Astrocyte of the hippocampus (primary cell): ENCODE results near the gene GP5.

ENCODE experiments used
- DNase-seq: peaks from one replicate; pipeline ENCODE4 v3.0.0; 2011; ENCODE audit warnings: low read depth, low spot score

GP5 gene

GRCh38 chr3:194397757-194398312 lies 1.2 kb downstream of the GP5 start:
- peak; percentile 40 for DNase-seq

- DNase-seq: peak; percentile 63
Observed at GRCh38 chr3:194396859-194397756, 2.0 kb downstream of the GP5 start.

GRCh38 chr3:194396539-194396858 lies 2.6 kb downstream of the GP5 start:
- no peak for DNase-seq

GRCh38 chr3:194395778-194396538 lies 3.1 kb downstream of the GP5 start:
- peak; percentile 29 for DNase-seq

- no peak for DNase-seq
Observed at GRCh38 chr3:194395212-194395611, 3.9 kb downstream of the GP5 start.

- DNase-seq: no peak
Observed at GRCh38 chr3:194392576-194392975, 6.5 kb downstream of the GP5 start.

- DNase-seq: no peak
Observed at GRCh38 chr3:194390835-194391234, 8.2 kb downstream of the GP5 start.

GRCh38 chr3:194389269-194389668 lies 9.8 kb downstream of the GP5 start:
- DNase-seq: no peak

- DNase-seq: no peak
Observed at GRCh38 chr3:194387926-194388418, 11.1 kb downstream of the GP5 start.

- no peak for DNase-seq
Observed at GRCh38 chr3:194387276-194387675, 11.8 kb downstream of the GP5 start.

GRCh38 chr3:194386648-194387047 lies 12.4 kb downstream of the GP5 start:
- DNase-seq: no peak

GRCh38 chr3:194386066-194386465 lies 13.0 kb downstream of the GP5 start:
- DNase-seq: no peak

GRCh38 chr3:194384569-194385001 lies 14.5 kb downstream of the GP5 start:
- DNase-seq: no peak

GRCh38 chr3:194384156-194384555 lies 14.9 kb downstream of the GP5 start:
- DNase-seq: no peak

- no peak for DNase-seq
Observed at GRCh38 chr3:194383276-194383940, 15.7 kb downstream of the GP5 start.

- no peak for DNase-seq
Observed at GRCh38 chr3:194382892-194383223, 16.2 kb downstream of the GP5 start.

- no peak for DNase-seq
Observed at GRCh38 chr3:194382196-194382891, 16.7 kb downstream of the GP5 start.

- DNase-seq: no peak
Observed at GRCh38 chr3:194381460-194381875, 17.6 kb downstream of the GP5 start.

GRCh38 chr3:194380326-194380725 lies 18.7 kb downstream of the GP5 start:
- no peak for DNase-seq

- DNase-seq: no peak
Observed at GRCh38 chr3:194379651-194380050, 19.4 kb downstream of the GP5 start.

GRCh38 chr3:194379231-194379630 lies 19.8 kb downstream of the GP5 start:
- no peak for DNase-seq
